Measurements from ENCODE around the gene KRT37. TPM values are rescaled to one million over a fixed set of nuclear protein-coding genes. Genes with fewer than 3 reads are reported as not detected.

The KRT37 gene
- total RNA-seq, 4 donors from 2014 or later = 0.53 to 7.1 TPM; not detected in 2

- no peak for TF ChIP-seq POLR2AphosphoS5 (IDR thresholded peaks at IDR 0.05)
- TF ChIP-seq EP300 (IDR thresholded peaks at IDR 0.05) = no peak
- no peak for TF ChIP-seq CTCF (IDR thresholded peaks at IDR 0.05)
- TF ChIP-seq POLR2A (IDR thresholded peaks at IDR 0.05) = no peak
- Histone ChIP-seq H3K9me3 (no peaks in the 10 kb centered on the region), H3K4me3 (no peak overlapping the region), H3K36me3 (no peaks in the 10 kb centered on the region), H3K4me1 (peaks cover 4% of the 10 kb centered on the region), H3K27ac (no peak overlapping the region), H3K27me3 (peaks cover 5% of the 10 kb centered on the region)
- WGBS = 83% methylated on average over 1 of the region's 1 CpG
- DNase-seq (ENCODE audit: low spot score in 2 of 2) = no peak
Observed at GRCh38 chr17:41455236-41455635, 30.9 kb upstream of the KRT37 start.

- Histone ChIP-seq H3K36me3 (no peaks in the 10 kb centered on the region), H3K4me3 (no peak overlapping the region), H3K9me3 (no peaks in the 10 kb centered on the region), H3K27me3 (no peaks in the 10 kb centered on the region), H3K27ac (no peak overlapping the region), H3K4me1 (peaks cover 4% of the 10 kb centered on the region)
- no peak for DNase-seq (ENCODE audit: low spot score in 2 of 2)
- 90% methylated on average over 3 of the region's 3 CpGs for WGBS
- TF ChIP-seq CTCF (IDR thresholded peaks at IDR 0.05) (no peak), EP300 (IDR thresholded peaks at IDR 0.05) (no peak), POLR2AphosphoS5 (IDR thresholded peaks at IDR 0.05) (no peak), POLR2A (IDR thresholded peaks at IDR 0.05) (no peak)
Observed at GRCh38 chr17:41453066-41453465, 28.7 kb upstream of the KRT37 start.

- 60% methylated on average over 4 of the region's 4 CpGs for WGBS
- no peak overlapping the region for H3K27ac ChIP-seq
Observed at GRCh38 chr17:41452281-41452680, 27.9 kb upstream of the KRT37 start.

GRCh38 chr17:41451154-41451728 lies 26.9 kb upstream of the KRT37 start:
- WGBS = 68% methylated on average over 2 of the region's 2 CpGs
- Histone ChIP-seq H3K27me3 (no peaks in the 10 kb centered on the region), H3K9me3 (no peaks in the 10 kb centered on the region), H3K4me1 (no peaks in the 10 kb centered on the region), H3K4me3 (no peak overlapping the region), H3K27ac (no peak overlapping the region), H3K36me3 (no peaks in the 10 kb centered on the region)
- DNase-seq (ENCODE audit: low spot score in 2 of 2) = no peak
- no peak for TF ChIP-seq POLR2AphosphoS5 (IDR thresholded peaks at IDR 0.05)
- no peak for TF ChIP-seq EP300 (IDR thresholded peaks at IDR 0.05)
- TF ChIP-seq CTCF (IDR thresholded peaks at IDR 0.05) = no peak
- no peak for TF ChIP-seq POLR2A (IDR thresholded peaks at IDR 0.05)

More at GRCh38 chr17:41452281-41452680, 27.9 kb upstream of the KRT37 start:
- no peak for DNase-seq (ENCODE audit: low spot score in 2 of 2)
- H3K4me3 ChIP-seq = no peak overlapping the region
- H3K4me1 ChIP-seq = peaks cover 1% of the 10 kb centered on the region
- no peaks in the 10 kb centered on the region for H3K36me3 ChIP-seq
- H3K27me3 ChIP-seq = no peaks in the 10 kb centered on the region
- TF ChIP-seq POLR2A (IDR thresholded peaks at IDR 0.05) = no peak
- TF ChIP-seq CTCF (IDR thresholded peaks at IDR 0.05) = no peak
- TF ChIP-seq POLR2AphosphoS5 (IDR thresholded peaks at IDR 0.05) = no peak
- no peaks in the 10 kb centered on the region for H3K9me3 ChIP-seq

- H3K27me3 ChIP-seq = peaks cover 8% of the 10 kb centered on the region
- WGBS = 74% methylated on average over 4 of the region's 6 CpGs
- DNase-seq (ENCODE audit: low spot score in 2 of 2) = no peak
- TF ChIP-seq POLR2A (IDR thresholded peaks at IDR 0.05) = no peak
- no peak for TF ChIP-seq EP300 (IDR thresholded peaks at IDR 0.05)
- no peak for TF ChIP-seq POLR2AphosphoS5 (IDR thresholded peaks at IDR 0.05)
- no peak for TF ChIP-seq CTCF (IDR thresholded peaks at IDR 0.05)
- no peak overlapping the region for H3K27ac ChIP-seq
- H3K9me3 ChIP-seq = no peaks in the 10 kb centered on the region
- no peak overlapping the region for H3K4me3 ChIP-seq
- H3K36me3 ChIP-seq = no peaks in the 10 kb centered on the region
- no peaks in the 10 kb centered on the region for H3K4me1 ChIP-seq
Observed at GRCh38 chr17:41449008-41449407, 24.6 kb upstream of the KRT37 start.
